GM08714 (cell line): ENCODE data around the gene RNF144B.

Source experiments
- H3K4me3 ChIP-seq: fragments of 200-500 bp; sonication (Bioruptor generic); 2 replicates; pipeline ENCODE4 v1.5.1; 2014; ENCODE audit warnings: mild to moderate bottlenecking, low read length, inconsistent platforms
- ZNF274 ChIP-seq: IDR thresholded peaks from 2 replicates; pipeline ENCODE4 v1.6.1; 2012; ENCODE audit warnings: mild to moderate bottlenecking, low read depth, low read length

The RNF144B gene

GRCh38 chr6:18488526-18489270 is 101.5 kb downstream of the RNF144B start:
- no peak overlapping the region for H3K4me3 ChIP-seq
- TF ChIP-seq ZNF274: no peak

GRCh38 chr6:18489335-18489734 is 102.2 kb downstream of the RNF144B start:
- no peak for TF ChIP-seq ZNF274
- H3K4me3 ChIP-seq: no peak overlapping the region

- TF ChIP-seq ZNF274: no peak
Observed at GRCh38 chr6:18491308-18492045, 104.3 kb downstream of the RNF144B start.

GRCh38 chr6:18492972-18493371 is 105.8 kb downstream of the RNF144B start:
- no peak for TF ChIP-seq ZNF274
- no peak overlapping the region for H3K4me3 ChIP-seq

More at GRCh38 chr6:18491308-18492045, 104.3 kb downstream of the RNF144B start:
- no peak overlapping the region for H3K4me3 ChIP-seq

- H3K4me3 ChIP-seq: no peak overlapping the region
- TF ChIP-seq ZNF274: no peak
Observed at GRCh38 chr6:18493382-18493891, 106.3 kb downstream of the RNF144B start.

GRCh38 chr6:18493925-18494324 is 106.8 kb downstream of the RNF144B start:
- no peak for TF ChIP-seq ZNF274
- H3K4me3 ChIP-seq: no peak overlapping the region

GRCh38 chr6:18495236-18495635 is 108.1 kb downstream of the RNF144B start:
- TF ChIP-seq ZNF274: no peak
- H3K4me3 ChIP-seq: no peak overlapping the region

GRCh38 chr6:18496462-18496861 is 109.3 kb downstream of the RNF144B start:
- no peak for TF ChIP-seq ZNF274

GRCh38 chr6:18497006-18497405 is 109.9 kb downstream of the RNF144B start:
- TF ChIP-seq ZNF274: no peak
- H3K4me3 ChIP-seq: no peak overlapping the region

More at GRCh38 chr6:18496462-18496861, 109.3 kb downstream of the RNF144B start:
- H3K4me3 ChIP-seq: no peak overlapping the region

- TF ChIP-seq ZNF274: no peak
- no peak overlapping the region for H3K4me3 ChIP-seq
Observed at GRCh38 chr6:18498408-18498807, 111.3 kb downstream of the RNF144B start.

- no peak for TF ChIP-seq ZNF274
- H3K4me3 ChIP-seq: no peak overlapping the region
Observed at GRCh38 chr6:18500921-18501662, 113.9 kb downstream of the RNF144B start.

- H3K4me3 ChIP-seq: no peak overlapping the region
- TF ChIP-seq ZNF274: no peak
Observed at GRCh38 chr6:18501663-18502013, 114.5 kb downstream of the RNF144B start.

- no peak for TF ChIP-seq ZNF274
- H3K4me3 ChIP-seq: no peak overlapping the region
Observed at GRCh38 chr6:18503206-18503592, 116.0 kb downstream of the RNF144B start.

- no peak overlapping the region for H3K4me3 ChIP-seq
- TF ChIP-seq ZNF274: no peak
Observed at GRCh38 chr6:18503593-18504231, 116.6 kb downstream of the RNF144B start.
